Measurements from ENCODE around the gene CNN1.

DNA sequence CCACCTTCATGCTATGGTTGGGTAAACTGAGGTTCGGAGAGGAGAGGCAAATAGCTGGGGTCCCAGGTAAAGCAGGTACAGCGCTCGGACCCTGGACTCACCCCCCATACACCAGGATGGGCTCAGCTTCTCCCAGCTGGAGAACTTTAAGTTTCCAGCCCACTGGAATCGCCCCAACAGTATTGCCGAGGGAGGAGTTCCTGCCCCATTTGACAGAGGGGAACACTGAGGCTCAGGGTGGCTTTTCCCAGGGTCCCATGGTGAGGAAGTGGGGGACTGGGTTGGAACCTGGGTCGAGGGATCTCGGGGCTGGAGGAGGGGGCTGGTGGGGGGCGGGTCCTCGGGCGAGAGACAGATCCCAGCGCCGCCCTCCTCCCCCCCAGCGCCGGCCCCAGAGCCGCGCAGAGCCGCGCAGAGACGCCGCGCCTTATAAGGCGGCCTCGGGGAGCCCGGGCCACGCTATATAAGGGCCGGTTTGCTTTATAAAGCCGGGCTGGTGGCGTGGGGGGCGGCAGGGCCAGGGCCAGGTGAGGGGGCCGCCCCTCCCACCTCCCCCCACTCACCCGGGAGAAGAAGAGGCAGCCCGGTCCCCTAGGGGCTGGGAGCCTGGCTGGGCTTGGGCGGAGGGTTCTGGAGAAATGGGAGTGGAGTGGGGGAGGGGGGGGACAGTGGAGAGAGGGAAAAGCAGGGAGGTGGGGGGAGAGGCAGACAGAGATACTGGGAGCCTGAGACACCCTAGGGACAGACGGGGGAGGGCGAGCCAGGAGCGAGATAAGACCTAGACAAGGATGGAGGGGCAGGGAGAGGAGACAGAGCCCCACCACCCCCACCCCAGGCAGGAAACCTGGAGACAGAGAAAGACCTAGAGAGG lies 1.1 kb downstream of the CNN1 start:
- TF ChIP-seq GATA3 (IDR thresholded peaks at IDR 0.05; ENCODE audit: low read depth, low read length) (no peak), GATA2 (IDR thresholded peaks at IDR 0.05; ENCODE audit: low read depth, low read length) (no peak)

All from SH-SY5Y (cell line).